ENCODE measurements around the gene FNDC8.
"Not testable (repeated sequence)": the region's sequence is repeated elsewhere in the genome, so short reads cannot be mapped to it uniquely, and the experiment has no call there.

Gene FNDC8

DNA sequence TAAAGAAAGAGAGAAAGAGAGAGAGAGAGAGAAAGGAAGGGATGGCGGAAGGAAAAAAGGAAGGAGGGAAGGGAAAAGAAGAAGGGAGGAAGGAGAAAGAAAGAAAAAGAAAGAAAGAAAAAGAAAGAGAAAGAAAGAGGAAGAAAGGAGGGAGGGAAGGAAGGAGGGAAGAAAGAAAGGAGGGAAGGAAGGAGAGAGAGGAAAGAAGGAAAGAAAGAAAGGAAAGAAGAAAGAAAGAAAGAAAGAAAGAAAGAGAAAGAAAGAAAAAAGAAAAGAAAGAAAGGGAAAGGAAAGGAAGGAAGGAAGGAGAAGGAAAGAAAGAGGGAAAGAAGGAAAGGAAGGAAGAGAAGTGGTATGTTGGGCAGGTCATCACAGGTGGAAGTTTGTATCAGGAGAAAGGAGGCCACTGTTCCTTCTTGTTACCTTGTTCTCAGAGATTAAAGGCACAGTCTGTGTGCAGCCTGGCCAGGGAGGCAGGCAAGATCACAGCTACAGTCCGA, 53.5 kb downstream of the FNDC8 start:
- no peak for DNase-seq

DNA sequence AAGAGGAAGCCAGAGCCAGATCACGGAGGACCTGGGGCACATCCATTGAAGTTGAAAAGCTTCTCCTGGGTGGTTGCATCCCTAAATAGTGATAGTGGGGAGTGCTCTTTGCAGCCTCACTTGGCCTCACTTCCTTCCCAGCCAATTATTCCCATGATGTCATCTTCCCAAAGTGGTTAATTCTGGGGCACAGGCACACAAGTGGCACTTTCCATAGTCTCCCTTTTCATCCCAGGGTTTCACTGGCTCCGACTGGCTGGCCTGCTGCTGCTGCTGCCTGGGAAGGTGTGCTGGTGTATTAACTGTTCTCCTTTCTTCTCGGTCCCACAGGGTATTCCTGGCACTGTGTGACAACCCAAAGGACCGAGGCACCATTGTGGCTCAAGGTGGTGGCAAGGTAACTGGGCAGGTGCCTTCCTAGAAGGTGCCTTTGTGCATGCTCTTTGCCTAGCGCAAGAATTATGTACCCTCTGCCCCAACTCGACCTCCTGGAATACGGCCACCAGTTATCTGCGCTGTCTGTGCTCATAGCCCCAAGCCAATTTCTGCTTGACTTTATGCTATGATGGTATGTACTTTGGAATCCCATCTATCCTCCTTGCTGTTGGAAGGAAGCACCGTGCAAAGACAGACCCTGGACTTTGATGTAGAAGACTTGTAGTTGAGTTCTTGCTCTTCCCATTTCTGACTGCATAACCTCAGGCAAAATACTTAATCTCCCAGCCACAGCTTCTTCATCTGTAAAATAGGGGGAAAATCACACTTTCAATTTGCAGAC, 54.4 kb downstream of the FNDC8 start:
- DNase-seq: no peak

DNA sequence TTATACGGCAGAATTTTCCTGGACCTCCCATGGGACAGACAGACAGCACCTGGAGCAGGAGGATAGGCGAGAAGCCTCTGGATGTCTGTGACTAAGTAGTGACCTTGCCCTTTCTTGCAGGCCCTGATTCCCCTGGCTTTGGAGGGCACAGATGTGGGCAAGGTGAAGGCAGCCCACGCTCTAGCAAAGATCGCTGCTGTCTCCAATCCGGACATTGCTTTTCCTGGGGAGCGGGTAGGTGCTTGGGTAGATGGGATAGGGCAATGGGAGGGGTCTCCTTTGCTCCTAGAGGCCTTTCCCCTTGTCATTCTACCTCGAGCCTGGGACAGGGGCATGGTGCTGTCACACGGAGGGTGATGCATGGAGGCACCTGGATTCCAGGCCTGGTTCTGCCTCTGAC, 55.5 kb downstream of the FNDC8 start:
- DNase-seq: no peak

DNA sequence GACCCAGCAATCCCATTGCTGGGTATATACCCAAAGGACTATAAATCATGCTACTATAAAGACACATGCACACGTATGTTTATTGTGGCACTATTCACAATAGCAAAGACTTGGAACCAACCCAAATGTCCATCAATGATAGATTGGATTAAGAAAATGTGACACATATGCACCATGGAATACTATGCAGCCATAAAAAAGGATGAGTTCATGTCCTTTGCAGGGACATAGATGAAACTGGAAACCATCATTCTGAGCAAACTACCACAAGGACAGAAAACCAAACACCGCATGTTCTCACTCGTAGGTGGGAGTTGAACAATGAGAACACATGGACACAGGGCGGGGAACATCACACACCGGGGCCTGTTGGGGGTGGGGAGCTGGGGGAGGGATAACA, 58.0 kb downstream of the FNDC8 start:
- not testable (repeated sequence) for DNase-seq
